Activated effector memory CD4-positive, alpha-beta T cell treated with anti-CD3 and anti-CD28 coated beads, Interleukin-2, amount 50 U/mL, for 16 hours (primary cell): ENCODE results near the gene RNF113B.

Source experiments
- DNase-seq: peaks from one replicate; pipeline ENCODE4 v3.0.0-alpha.2; 2020

Gene RNF113B

DNA sequence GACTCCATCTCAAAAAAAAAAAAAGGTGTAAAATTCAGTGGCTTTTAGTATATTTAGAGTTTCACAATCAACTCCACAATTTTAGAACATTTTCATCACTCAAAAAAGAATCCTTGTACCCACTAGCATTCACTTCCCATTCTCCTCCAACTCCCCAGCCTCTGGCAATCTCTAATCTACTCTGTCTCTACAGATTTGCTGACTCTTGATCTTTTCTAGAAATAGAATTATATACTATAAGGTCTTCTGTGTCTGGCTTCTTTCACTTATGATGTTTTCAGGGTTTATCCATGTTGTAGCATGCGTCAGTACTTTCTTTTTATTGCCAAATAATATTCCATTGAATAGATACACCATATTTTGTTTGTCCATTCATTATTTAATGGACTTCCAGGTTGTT lies 42.2 kb downstream of the RNF113B start:
- no peak for DNase-seq

- no peak for DNase-seq
These were observed 43.1 kb downstream of the RNF113B start for GRCh38 chr13:98133946-98134345.

- no peak for DNase-seq
These were observed 47.9 kb downstream of the RNF113B start for GRCh38 chr13:98129059-98129746.
